GOT3 (cell line): ENCODE results near the gene GABRB1.
"Not testable (repeated sequence)": the region's sequence is repeated elsewhere in the genome, so short reads cannot be mapped to it uniquely, and the experiment has no call there.

ENCODE experiments used
- DNase-seq: peaks from one replicate; lab custom pipeline; 2025; ENCODE audit warnings: mixed read lengths; lab: John Stamatoyannopoulos, UW

GABRB1 gene

GRCh38 chr4:47309165-47309564, 277.8 kb downstream of the GABRB1 start:
- DNase-seq: no peak

GRCh38 chr4:47312170-47312569, 280.8 kb downstream of the GABRB1 start:
- DNase-seq: no peak

GRCh38 chr4:47313384-47313783, 282.0 kb downstream of the GABRB1 start:
- DNase-seq: no peak

GRCh38 chr4:47315346-47315745, 284.0 kb downstream of the GABRB1 start:
- DNase-seq: no peak

- DNase-seq: no peak
Observed at GRCh38 chr4:47326025-47326424, 294.7 kb downstream of the GABRB1 start.

- no peak for DNase-seq
Observed at GRCh38 chr4:47330866-47331265, 299.5 kb downstream of the GABRB1 start.

- DNase-seq: no peak
Observed at GRCh38 chr4:47334652-47335051, 303.3 kb downstream of the GABRB1 start.

- DNase-seq: no peak
Observed at GRCh38 chr4:47337893-47338292, 306.5 kb downstream of the GABRB1 start.

- no peak for DNase-seq
Observed at GRCh38 chr4:47340914-47341313, 309.5 kb downstream of the GABRB1 start.

GRCh38 chr4:47342796-47343195, 311.4 kb downstream of the GABRB1 start:
- DNase-seq: no peak

GRCh38 chr4:47349326-47349725, 318.0 kb downstream of the GABRB1 start:
- DNase-seq: no peak

- DNase-seq: no peak
Observed at GRCh38 chr4:47355568-47355967, 324.2 kb downstream of the GABRB1 start.

- DNase-seq: no peak
Observed at GRCh38 chr4:47359891-47360290, 328.5 kb downstream of the GABRB1 start.

GRCh38 chr4:47367761-47368160, 336.4 kb downstream of the GABRB1 start:
- DNase-seq: no peak

- DNase-seq: no peak
Observed at GRCh38 chr4:47368211-47368610, 336.8 kb downstream of the GABRB1 start.

- no peak for DNase-seq
Observed at GRCh38 chr4:47372561-47372960, 341.2 kb downstream of the GABRB1 start.

GRCh38 chr4:47373174-47373573, 341.8 kb downstream of the GABRB1 start:
- DNase-seq: no peak

- no peak for DNase-seq
Observed at GRCh38 chr4:47373709-47374108, 342.3 kb downstream of the GABRB1 start.

GRCh38 chr4:47374477-47374876, 343.1 kb downstream of the GABRB1 start:
- no peak for DNase-seq

GRCh38 chr4:47378021-47378530, 346.7 kb downstream of the GABRB1 start:
- not testable (repeated sequence) for DNase-seq

GRCh38 chr4:47381172-47381571, 349.8 kb downstream of the GABRB1 start:
- DNase-seq: no peak

GRCh38 chr4:47382846-47383360, 351.5 kb downstream of the GABRB1 start:
- no peak for DNase-seq

- DNase-seq: no peak
Observed at GRCh38 chr4:47383829-47384427, 352.6 kb downstream of the GABRB1 start.

- no peak for DNase-seq
Observed at GRCh38 chr4:47386146-47386545, 354.8 kb downstream of the GABRB1 start.
